NCI-H2196 treated with DMSO at 0.1 percent for 48 hours (cell line): ENCODE measurements around the gene SERINC2.
"Not testable (repeated sequence)": the region's sequence is repeated elsewhere in the genome, so short reads cannot be mapped to it uniquely, and the experiment has no call there.

Experiments used
- DNase-seq: peaks from one replicate; lab custom pipeline; 2025; ENCODE audit not compliant: unreplicated experiment; lab: John Stamatoyannopoulos, UW

SERINC2 gene

DNA sequence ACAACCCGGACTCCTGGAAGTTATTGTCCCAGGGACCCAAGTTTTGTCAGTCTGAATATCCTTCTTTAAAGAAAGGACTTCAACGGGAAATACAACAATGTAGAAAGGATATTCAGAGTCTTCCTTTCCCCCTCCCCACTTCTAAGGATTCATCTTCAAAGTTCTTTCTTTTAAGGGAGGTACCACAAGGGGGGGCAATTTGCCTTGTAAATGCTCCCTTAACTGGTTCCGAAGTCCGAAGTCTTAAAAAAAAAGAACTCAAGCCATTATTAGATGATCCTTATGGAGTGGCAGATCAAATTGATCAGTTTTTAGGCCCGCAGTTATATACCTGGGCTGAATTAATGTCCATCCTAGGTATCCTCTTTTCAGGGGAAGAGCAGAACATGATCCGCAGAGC is 47.0 kb downstream of the SERINC2 start:
- no peak for DNase-seq

GRCh38 chr1:31467005-31467674 is 54.1 kb downstream of the SERINC2 start:
- DNase-seq, result no peak

- no peak for DNase-seq
These were observed 57.8 kb downstream of the SERINC2 start for GRCh38 chr1:31470794-31471315.

GRCh38 chr1:31471452-31472313 is 58.7 kb downstream of the SERINC2 start:
- DNase-seq, result peak; percentile 9

DNA sequence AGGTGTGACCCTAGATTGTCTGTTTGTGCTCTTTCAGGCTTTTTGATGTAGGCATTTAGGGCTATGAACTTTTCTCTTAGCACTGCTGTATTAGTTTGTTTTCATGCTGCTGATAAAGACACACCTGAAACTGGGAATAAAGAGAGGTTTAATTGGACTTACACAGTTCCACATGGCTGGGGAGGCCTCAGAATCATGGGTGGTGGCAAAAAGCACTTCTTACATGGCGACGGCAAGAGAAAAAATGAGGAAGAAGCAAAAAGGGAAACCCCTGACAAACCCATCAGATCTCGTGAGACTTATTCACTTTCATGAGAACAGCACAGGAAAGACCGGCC is 59.3 kb downstream of the SERINC2 start:
- DNase-seq, result not testable (repeated sequence)

- DNase-seq, result not testable (repeated sequence)
These were observed 59.7 kb downstream of the SERINC2 start for GRCh38 chr1:31472673-31473072.

GRCh38 chr1:31473508-31473907 is 60.5 kb downstream of the SERINC2 start:
- not testable (repeated sequence) for DNase-seq

GRCh38 chr1:31474567-31474966 is 61.6 kb downstream of the SERINC2 start:
- not testable (repeated sequence) for DNase-seq

GRCh38 chr1:31476891-31477846 is 64.2 kb downstream of the SERINC2 start:
- no peak for DNase-seq

DNA sequence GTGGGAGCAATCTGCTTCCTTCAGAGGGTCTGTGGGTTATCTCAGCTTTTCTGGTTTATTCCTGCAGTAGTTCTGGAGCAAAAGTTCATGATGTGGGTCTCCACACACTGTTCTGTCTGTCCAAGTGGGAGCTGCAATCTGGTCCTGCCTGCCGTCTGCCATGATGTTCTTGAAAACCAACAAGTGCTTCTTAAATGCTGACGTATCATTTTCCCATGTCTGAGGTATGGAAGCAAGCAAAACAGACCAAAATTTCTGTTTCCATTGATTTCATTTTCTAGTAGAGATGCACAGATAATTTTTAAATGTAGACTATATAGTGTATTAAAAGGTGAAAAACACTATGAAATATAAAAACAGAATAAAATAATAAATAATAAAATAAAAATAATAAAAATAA is 65.2 kb downstream of the SERINC2 start:
- no peak for DNase-seq

GRCh38 chr1:31479811-31480210 is 66.8 kb downstream of the SERINC2 start:
- no peak for DNase-seq

GRCh38 chr1:31480426-31480825 is 67.4 kb downstream of the SERINC2 start:
- not testable (repeated sequence) for DNase-seq

DNA sequence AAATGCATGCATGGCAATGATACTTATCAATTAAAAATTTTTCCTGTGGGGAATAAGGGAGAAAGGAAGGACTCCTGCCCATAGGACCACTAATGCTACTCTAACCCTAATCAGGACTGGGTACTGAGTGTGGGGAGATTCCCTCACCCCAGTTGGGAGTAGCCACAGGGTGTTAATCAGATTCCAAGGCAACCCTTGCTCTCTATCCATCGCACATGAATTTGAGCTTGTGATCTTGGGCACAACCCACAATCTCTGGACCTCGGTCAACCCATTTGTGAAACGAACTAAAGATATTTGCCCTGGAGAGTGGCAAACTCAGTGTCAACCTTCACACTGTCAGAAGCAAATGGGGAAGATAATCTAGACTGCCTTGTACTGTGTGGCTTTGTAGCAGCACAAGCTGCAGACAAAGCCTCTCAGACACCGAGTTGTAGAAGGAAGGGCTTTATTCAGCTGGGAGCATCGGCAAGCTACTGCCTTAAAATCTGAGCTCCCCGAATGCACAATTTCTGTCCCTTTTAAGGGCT is 69.5 kb downstream of the SERINC2 start:
- DNase-seq, result no peak

- DNase-seq, result no peak
These were observed 70.3 kb downstream of the SERINC2 start for GRCh38 chr1:31483012-31483946.
